ENCODE results near the gene RANBP9.

RANBP9 gene

GRCh38 chr6:13653296-13653695, 58.3 kb downstream of the RANBP9 start:
- no peak overlapping the region for H3K4me3 ChIP-seq (ENCODE audit: low read depth, low read length)
- in situ Hi-C loops (cut with HindIII; ENCODE audit: low sequenced_read_pairs), result no loop called here
- TF ChIP-seq CTCF (IDR thresholded peaks at IDR 0.05; ENCODE audit: low read depth, low read length, missing control alignments), result no peak
- no peak for DNase-seq (ENCODE audit: low read depth)

GRCh38 chr6:13649393-13649792, 62.2 kb downstream of the RANBP9 start:
- no peak for DNase-seq (ENCODE audit: low read depth)
- in situ Hi-C loops (cut with HindIII; ENCODE audit: low sequenced_read_pairs), result no loop called here
- no peak overlapping the region for H3K4me3 ChIP-seq (ENCODE audit: low read depth, low read length)
- TF ChIP-seq CTCF (IDR thresholded peaks at IDR 0.05; ENCODE audit: low read depth, low read length, missing control alignments), result no peak

GRCh38 chr6:13648850-13649249, 62.8 kb downstream of the RANBP9 start:
- H3K4me3 ChIP-seq (ENCODE audit: low read depth, low read length), result no peak overlapping the region
- in situ Hi-C loops (cut with HindIII; ENCODE audit: low sequenced_read_pairs), result no loop called here
- DNase-seq (ENCODE audit: low read depth), result no peak
- no peak for TF ChIP-seq CTCF (IDR thresholded peaks at IDR 0.05; ENCODE audit: low read depth, low read length, missing control alignments)

GRCh38 chr6:13643125-13643524, 68.5 kb downstream of the RANBP9 start:
- in situ Hi-C loops (cut with HindIII; ENCODE audit: low sequenced_read_pairs), result no loop called here
- no peak for TF ChIP-seq CTCF (IDR thresholded peaks at IDR 0.05; ENCODE audit: low read depth, low read length, missing control alignments)
- no peak overlapping the region for H3K4me3 ChIP-seq (ENCODE audit: low read depth, low read length)
- DNase-seq (ENCODE audit: low read depth), result no peak

- no peak overlapping the region for H3K4me3 ChIP-seq (ENCODE audit: low read depth, low read length)
- TF ChIP-seq CTCF (IDR thresholded peaks at IDR 0.05; ENCODE audit: low read depth, low read length, missing control alignments), result no peak
- in situ Hi-C loops (cut with HindIII; ENCODE audit: low sequenced_read_pairs), result no loop called here
- no peak for DNase-seq (ENCODE audit: low read depth)
Measured at GRCh38 chr6:13641315-13641714, 70.3 kb downstream of the RANBP9 start.

GRCh38 chr6:13638626-13639025, 73.0 kb downstream of the RANBP9 start:
- no peak for DNase-seq (ENCODE audit: low read depth)
- in situ Hi-C loops (cut with HindIII; ENCODE audit: low sequenced_read_pairs), result no loop called here
- no peak overlapping the region for H3K4me3 ChIP-seq (ENCODE audit: low read depth, low read length)
- no peak for TF ChIP-seq CTCF (IDR thresholded peaks at IDR 0.05; ENCODE audit: low read depth, low read length, missing control alignments)

- in situ Hi-C loops (cut with HindIII; ENCODE audit: low sequenced_read_pairs), result no loop called here
- no peak for DNase-seq (ENCODE audit: low read depth)
Measured at GRCh38 chr6:13638014-13638413, 73.6 kb downstream of the RANBP9 start.

More at GRCh38 chr6:13638014-13638413, 73.6 kb downstream of the RANBP9 start:
- H3K4me3 ChIP-seq (ENCODE audit: low read depth, low read length), result no peak overlapping the region
- no peak for TF ChIP-seq CTCF (IDR thresholded peaks at IDR 0.05; ENCODE audit: low read depth, low read length, missing control alignments)

Data from astrocyte of the cerebellum (primary cell).